Left lung (tissue), 10 donors: Measurements from ENCODE around the gene CRTC1. TPM values are rescaled to one million over a fixed set of nuclear protein-coding genes. Genes with fewer than 3 reads are reported as not detected.
A peak's percentile ranks its signal among the peaks of the same experiment; 100 is the strongest.

Experiments used
- ATAC-seq: fragments of 200-7000 bp; cut with Tn5 transposase; one replicate; pipeline ENCODE4 v1.9.1; 2020; ENCODE audit warnings: moderate library complexity
- DNase-seq, 4 donors: peaks; one replicate each; pipeline ENCODE4 v3.0.0-alpha.2; 2013 to 2020
- H3K27ac ChIP-seq, 2 donors: fragments of 200-600 bp; sonication (generic) in 1 of 2; one replicate each; pipeline versions ENCODE4 v1.5.0 to v1.8.0; 2020 to 2021
- H3K27me3 ChIP-seq, 2 donors: fragments of 200-600 bp; sonication (generic) in 1 of 2; one replicate each; pipeline versions ENCODE4 v1.5.0 to v1.8.0; 2020 to 2021
- H3K36me3 ChIP-seq, 2 donors: fragments of 200-600 bp; sonication (generic) in 1 of 2; one replicate each; pipeline versions ENCODE4 v1.5.0 to v1.8.0; 2020 to 2021
- H3K4me1 ChIP-seq, 2 donors: fragments of 200-600 bp; one replicate each; pipeline ENCODE4 v1.8.0; 2021
- H3K4me3 ChIP-seq, 2 donors: fragments of 200-600 bp; sonication (generic) in 1 of 2; one replicate each; pipeline versions ENCODE4 v1.5.0 to v1.8.0; 2020 to 2021; ENCODE audit warnings: mild to moderate bottlenecking in 1 of 2
- H3K9me3 ChIP-seq, 2 donors: fragments of 200-600 bp; sonication (generic) in 1 of 2; one replicate each; pipeline versions ENCODE4 v1.5.0 to v1.8.0; 2020 to 2021
- CTCF ChIP-seq, 2 donors: fragments of 200-600 bp; sonication (generic) in 1 of 2; IDR thresholded peaks; one replicate each; pipeline versions ENCODE4 v1.5.0 to v1.8.0; 2021; ENCODE audit warnings: antibody characterized with exemption in 2 of 2
- intact Hi-C, 2 donors: fragments of 100-400 bp; cut with DNase I; formaldehyde crosslinking; loops; one replicate each; pipeline versions ENCODE4 v1.11.2 to v1.14.2; 2022
- polyA plus RNA-seq, 6 donors: library from polyadenylated mRNA; unstranded; fragments of 120-200 nt; gene quantifications; one replicate each; pipeline ENCODE4 v1.2.1, GENCODE V29; 2013; ENCODE audit not compliant: insufficient read length in 6 of 6
- total RNA-seq, 2 donors: library from RNA; stranded (reverse); fragmentation: NEBNext Ultra II Directional; extraction: Animal tissue kit (Norgen Biotek cat#: 25700); gene quantifications; one replicate each; pipeline ENCODE4 v1.2.1, GENCODE V29; 2021
- donor health status: DM: no; HTN: yes; CAD: no.
- donor health status: DM: no; HTN: no; CAD: no.

CRTC1 gene
- total and polyA plus RNA-seq, 8 donors = 11.3 to 23.9 (median 14.6) TPM

DNA sequence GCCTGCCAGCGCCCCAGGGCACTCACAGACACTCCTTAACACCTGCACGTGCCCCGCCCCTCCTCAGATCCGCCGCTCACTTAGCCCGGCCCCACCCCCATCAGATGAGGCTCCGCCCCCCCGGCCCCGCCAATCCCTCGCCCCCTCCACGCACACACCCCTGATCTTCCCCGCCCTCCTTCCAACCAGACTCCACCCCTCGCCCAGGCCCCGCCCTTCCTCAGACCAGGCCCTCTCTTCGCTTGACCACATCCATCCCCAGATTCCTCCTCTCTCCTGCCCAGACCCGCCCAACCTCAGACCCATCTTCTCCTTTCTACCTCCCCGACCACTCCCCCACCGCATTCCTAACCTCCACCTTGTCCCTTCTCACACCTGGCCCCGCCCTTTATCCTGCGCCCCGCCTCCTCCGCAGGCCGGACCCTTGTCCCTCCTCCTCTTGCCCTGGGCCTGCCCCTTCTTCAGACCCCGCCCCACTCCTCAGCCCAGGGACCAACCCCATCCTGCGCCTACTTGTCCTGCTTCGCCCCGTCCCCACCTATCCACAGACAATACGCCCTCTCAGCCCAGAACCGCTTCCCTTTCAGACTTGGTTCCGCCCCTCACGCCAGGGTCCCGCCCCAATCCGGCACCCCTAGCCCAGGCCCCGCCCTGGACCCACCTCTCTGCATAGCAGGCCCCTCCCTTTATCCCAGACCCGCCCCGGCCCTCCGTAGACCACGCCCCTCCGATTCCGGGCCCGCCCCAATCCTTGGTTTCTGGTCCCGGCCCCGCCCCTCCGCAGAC lies 47.1 kb upstream of the CRTC1 start:
- DNase-seq = peak; percentile 76 to 99 (median 96)
- Histone ChIP-seq H3K4me3 (peak overlapping the region; percentile 64 to 80), H3K36me3 (no peaks in the 10 kb centered on the region)

DNA sequence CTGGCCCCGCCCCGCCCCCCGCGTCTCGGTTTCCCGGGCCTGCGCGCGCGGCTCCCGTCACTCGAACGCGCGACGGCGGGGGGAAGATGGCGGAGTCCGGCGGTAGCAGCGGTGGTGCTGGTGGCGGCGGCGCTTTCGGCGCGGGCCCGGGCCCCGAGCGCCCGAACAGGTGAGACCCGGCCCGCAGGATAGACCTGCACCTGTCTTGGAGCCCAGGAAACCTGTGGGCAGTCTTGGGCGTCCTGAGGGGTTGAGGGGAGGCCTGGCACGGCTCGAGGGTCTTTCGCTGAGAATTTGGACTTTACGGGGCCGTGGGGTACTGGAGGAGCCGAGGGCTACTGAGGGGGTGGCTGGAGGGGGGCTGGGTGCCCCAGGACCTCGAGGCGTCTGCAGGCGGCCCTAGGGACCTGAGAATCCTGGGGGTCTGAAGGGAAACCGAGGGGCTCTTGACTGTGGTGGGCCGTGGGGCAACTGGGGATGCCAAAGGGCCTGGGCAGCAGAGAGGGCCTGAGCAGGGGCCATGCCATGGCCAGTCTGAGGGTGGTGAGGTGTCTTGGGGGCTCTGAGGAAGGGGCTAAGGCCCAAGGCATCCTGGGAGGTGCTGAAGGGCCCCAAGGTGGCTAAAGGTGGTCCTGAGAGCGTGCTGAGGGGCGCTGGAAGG lies 46.4 kb upstream of the CRTC1 start, which contains the start of gene KLHL26:
Gene KLHL26, plus strand, starts transcription at position 60 of the 661 bp plus-strand sequence. Its CDS starts 27 bp downstream, at position 87.
- ATAC-seq (no peak), DNase-seq (no peak)
- H3K4me1 ChIP-seq = peaks cover 3 to 18% of the 10 kb centered on the region in 2 donors
- no peaks in the 10 kb centered on the region for H3K36me3 ChIP-seq
- H3K27ac ChIP-seq = peak within 1 kb of the TSS; percentile 53 to 72
- peak within 1 kb of the TSS; percentile 64 to 80 for H3K4me3 ChIP-seq
- no peaks in the 10 kb centered on the region for H3K27me3 ChIP-seq
- H3K9me3 ChIP-seq = no peaks in the 10 kb centered on the region
- TF ChIP-seq CTCF (IDR thresholded peaks at IDR 0.05) = no peak
- intact Hi-C loops = no loop called here

More for the DNA sequence above, 47.1 kb upstream of the CRTC1 start:
- H3K4me1 ChIP-seq = peaks cover 3 to 18% of the 10 kb centered on the region in 2 donors
- intact Hi-C loops = no loop called here
- peak overlapping the region; percentile 33 to 72 for H3K27ac ChIP-seq
- no peak for TF ChIP-seq CTCF (IDR thresholded peaks at IDR 0.05)
- H3K9me3 ChIP-seq = no peaks in the 10 kb centered on the region
- no peaks in the 10 kb centered on the region for H3K27me3 ChIP-seq
- ATAC-seq = peak; percentile 95

DNA sequence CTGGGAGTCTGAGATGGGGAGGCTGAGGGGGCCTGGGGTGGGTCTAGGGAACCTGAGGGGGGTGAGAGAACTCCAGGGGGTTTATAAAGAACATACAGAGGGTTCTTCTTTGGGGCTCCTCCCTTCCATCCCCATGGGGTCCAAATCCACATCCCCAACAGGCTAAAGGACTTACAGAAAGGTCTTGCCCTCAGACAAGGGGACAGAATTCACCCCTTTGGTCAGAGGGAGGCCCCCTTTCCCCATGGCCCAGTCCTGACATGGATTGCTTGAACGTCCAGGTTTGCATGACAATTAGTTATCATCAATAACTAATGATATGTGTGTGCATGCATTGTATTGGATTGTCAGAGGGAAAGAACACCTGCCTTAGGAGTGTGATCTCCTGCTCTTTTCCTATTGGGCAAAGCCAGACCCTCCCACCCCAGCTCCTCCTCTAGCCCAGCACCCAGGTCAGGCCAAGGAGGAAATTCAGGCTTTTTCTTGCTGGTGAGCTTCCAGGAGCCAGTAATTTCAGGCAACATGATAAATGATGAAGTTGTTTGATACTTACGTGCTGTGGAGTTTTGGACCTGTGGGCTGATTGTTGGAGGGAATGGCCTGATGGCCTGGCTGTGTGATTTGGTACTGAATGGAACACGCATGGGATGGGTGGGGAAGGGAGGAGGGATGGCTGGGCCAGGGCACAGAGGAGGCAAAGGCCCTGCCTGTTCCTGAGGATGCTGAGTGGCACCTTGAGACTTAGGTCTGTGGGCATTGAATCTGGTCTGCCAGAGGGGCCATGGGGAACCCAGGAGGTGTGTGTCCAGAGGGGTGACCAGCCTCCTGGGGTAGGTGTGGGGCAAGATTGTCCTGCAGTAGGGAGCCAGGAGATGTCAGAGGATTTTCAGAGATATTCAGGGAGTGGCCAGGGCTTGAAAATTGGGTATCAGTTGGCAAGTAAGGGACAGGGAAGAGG lies 45.5 kb upstream of the CRTC1 start:
- no peak for TF ChIP-seq CTCF (IDR thresholded peaks at IDR 0.05)
- H3K27ac ChIP-seq = peak overlapping the region in 1 of 2 donors; percentile 72
- no peak for DNase-seq

DNA sequence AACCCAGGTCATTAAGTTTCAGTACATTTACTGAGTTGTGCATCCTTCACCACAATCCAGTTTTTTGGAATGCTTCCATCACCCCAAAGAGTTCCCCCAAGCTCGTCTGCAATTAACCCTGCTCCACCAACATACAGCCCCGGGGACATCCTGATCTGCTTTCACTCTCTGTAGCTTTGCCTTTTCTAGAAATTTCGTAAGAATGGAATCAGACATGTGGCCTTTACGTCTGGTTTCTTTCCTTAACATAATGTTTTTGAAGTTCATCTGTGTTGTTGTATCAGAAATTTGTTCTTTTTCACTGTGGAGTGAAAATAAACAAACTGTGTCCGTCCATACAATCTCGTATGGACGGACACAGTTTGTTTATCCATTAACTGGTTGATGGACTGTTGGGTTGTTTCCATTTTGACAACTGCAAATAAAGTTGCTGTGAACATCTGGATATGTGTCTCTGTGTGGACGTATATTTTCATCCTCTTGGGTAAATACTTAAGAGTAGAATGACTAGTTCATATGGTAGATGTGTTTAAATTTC lies 43.7 kb upstream of the CRTC1 start:
- no peaks in the 10 kb centered on the region for H3K36me3 ChIP-seq
- intact Hi-C loops = no loop called here
- peaks cover 3 to 25% of the 10 kb centered on the region in 2 donors for H3K4me1 ChIP-seq
- H3K27ac ChIP-seq = no peak overlapping the region
- ATAC-seq (no peak), DNase-seq (no peak)
- no peak overlapping the region for H3K4me3 ChIP-seq
- no peaks in the 10 kb centered on the region for H3K9me3 ChIP-seq
- TF ChIP-seq CTCF (IDR thresholded peaks at IDR 0.05) = no peak
- no peaks in the 10 kb centered on the region for H3K27me3 ChIP-seq

More for the DNA sequence above, 45.5 kb upstream of the CRTC1 start:
- intact Hi-C loops = no loop called here
- Histone ChIP-seq H3K4me1 (peaks cover 3 to 18% of the 10 kb centered on the region in 2 donors), H3K36me3 (no peaks in the 10 kb centered on the region), H3K27me3 (no peaks in the 10 kb centered on the region), H3K4me3 (peak overlapping the region; percentile 64 to 80), H3K9me3 (no peaks in the 10 kb centered on the region)
- peak; percentile 16 for ATAC-seq
